ENCODE measurements around the gene ZNRF4.
"Not testable (repeated sequence)": the region's sequence is repeated elsewhere in the genome, so short reads cannot be mapped to it uniquely, and the experiment has no call there.

The ZNRF4 gene

GRCh38 chr19:5436948-5437306, 18.3 kb upstream of the ZNRF4 start:
- Histone ChIP-seq H3K4me3 (ENCODE audit: low read depth, low read length) (peak overlapping the region; percentile 40), H3K36me3 (replicated peaks) (no peaks in the 10 kb centered on the region), H3K27me3 (replicated peaks) (no peaks in the 10 kb centered on the region), H3K27ac (no peak overlapping the region)
- in situ Hi-C loops (cut with HindIII; ENCODE audit: low pct_ligation_motif_present, low sequenced_read_pairs) = no loop called here
- TF ChIP-seq CTCF (IDR thresholded peaks at IDR 0.05; ENCODE audit: low read depth, low read length, missing control alignments) = no peak
- no peak for DNase-seq

- DNase-seq; H3K36me3 ChIP-seq (replicated peaks); H3K27me3 ChIP-seq (replicated peaks); H3K4me3 ChIP-seq (ENCODE audit: low read depth, low read length); in situ Hi-C loops (cut with HindIII; ENCODE audit: low pct_ligation_motif_present, low sequenced_read_pairs); H3K27ac ChIP-seq: not testable (repeated sequence)
Observed at GRCh38 chr19:5438756-5439155, 16.5 kb upstream of the ZNRF4 start.

GRCh38 chr19:5439452-5439851, 15.8 kb upstream of the ZNRF4 start:
- no peak overlapping the region for H3K27ac ChIP-seq
- no peak for DNase-seq
- in situ Hi-C loops (cut with HindIII; ENCODE audit: low pct_ligation_motif_present, low sequenced_read_pairs) = no loop called here
- H3K4me3 ChIP-seq (ENCODE audit: low read depth, low read length) = no peak overlapping the region
- H3K36me3 ChIP-seq (replicated peaks) = no peaks in the 10 kb centered on the region
- no peaks in the 10 kb centered on the region for H3K27me3 ChIP-seq (replicated peaks)
- TF ChIP-seq CTCF (IDR thresholded peaks at IDR 0.05; ENCODE audit: low read depth, low read length, missing control alignments) = no peak

- TF ChIP-seq CTCF (IDR thresholded peaks at IDR 0.05; ENCODE audit: low read depth, low read length, missing control alignments) = no peak
- H3K27ac ChIP-seq = no peak overlapping the region
- no peak for DNase-seq
- no peaks in the 10 kb centered on the region for H3K27me3 ChIP-seq (replicated peaks)
- H3K4me3 ChIP-seq (ENCODE audit: low read depth, low read length) = no peak overlapping the region
- in situ Hi-C loops (cut with HindIII; ENCODE audit: low pct_ligation_motif_present, low sequenced_read_pairs) = no loop called here
- no peaks in the 10 kb centered on the region for H3K36me3 ChIP-seq (replicated peaks)
Observed at GRCh38 chr19:5440299-5440698, 14.9 kb upstream of the ZNRF4 start.

- in situ Hi-C loops (cut with HindIII; ENCODE audit: low pct_ligation_motif_present, low sequenced_read_pairs) = no loop called here
- H3K27ac ChIP-seq = no peak overlapping the region
Observed at GRCh38 chr19:5443723-5444122, 11.5 kb upstream of the ZNRF4 start.

GRCh38 chr19:5444431-5444830, 10.8 kb upstream of the ZNRF4 start:
- Histone ChIP-seq H3K36me3 (replicated peaks) (no peaks in the 10 kb centered on the region), H3K4me3 (ENCODE audit: low read depth, low read length) (no peak overlapping the region), H3K27ac (no peak overlapping the region), H3K27me3 (replicated peaks) (no peaks in the 10 kb centered on the region)
- TF ChIP-seq CTCF (IDR thresholded peaks at IDR 0.05; ENCODE audit: low read depth, low read length, missing control alignments) = no peak
- in situ Hi-C loops (cut with HindIII; ENCODE audit: low pct_ligation_motif_present, low sequenced_read_pairs) = no loop called here
- DNase-seq = no peak

More at GRCh38 chr19:5443723-5444122, 11.5 kb upstream of the ZNRF4 start:
- H3K36me3 ChIP-seq (replicated peaks) = no peaks in the 10 kb centered on the region
- no peak for DNase-seq
- no peaks in the 10 kb centered on the region for H3K27me3 ChIP-seq (replicated peaks)
- no peak for TF ChIP-seq CTCF (IDR thresholded peaks at IDR 0.05; ENCODE audit: low read depth, low read length, missing control alignments)
- no peak overlapping the region for H3K4me3 ChIP-seq (ENCODE audit: low read depth, low read length)
